Measurements from ENCODE around the gene OGFOD3.

GRCh38 chr17:82447876-82448275 lies 29.5 kb upstream of the OGFOD3 start:
- TF ChIP-seq JUND (IDR thresholded peaks at IDR 0.05) (no peak), REST (IDR thresholded peaks at IDR 0.05; ENCODE audit: low read depth) (no peak), MAX (IDR thresholded peaks at IDR 0.05) (no peak), SP1 (IDR thresholded peaks at IDR 0.05; ENCODE audit: low read depth) (no peak), CTCF (IDR thresholded peaks at IDR 0.05 in 2 of 3, conservative IDR thresholded peaks at IDR 0.05 in 1 of 3; ENCODE audit: borderline replicate concordance in 1 of 3, insufficient read depth in 1 of 3, low read depth in 2 of 3, low read length in 2 of 3) (no peak), ATF3 (IDR thresholded peaks at IDR 0.05) (no peak)

All from HCT116 (cell line).